HG03558 (cell line): ENCODE results near the gene EPB41L2.

Experiments used
- ATAC-seq: cut with Tn5 transposase; IDR thresholded peaks from one replicate; pipeline ENCODE4 v1.9.1; 2021; ENCODE audit warnings: moderate number of reproducible peaks; ENCODE audit not compliant: unreplicated experiment; ENCODE audit errors: extremely low read depth

The EPB41L2 gene

GRCh38 chr6:131062241-131063027, 611 bp downstream of the EPB41L2 start:
- ATAC-seq: no peak

- no peak for ATAC-seq
Measured at GRCh38 chr6:131061751-131062119, 1.3 kb downstream of the EPB41L2 start.

GRCh38 chr6:131061041-131061750, 1.8 kb downstream of the EPB41L2 start:
- ATAC-seq: no peak

- no peak for ATAC-seq
Measured at GRCh38 chr6:131060311-131060710, 2.7 kb downstream of the EPB41L2 start.

GRCh38 chr6:131059486-131059885, 3.6 kb downstream of the EPB41L2 start:
- no peak for ATAC-seq

- ATAC-seq: no peak
Measured at GRCh38 chr6:131058236-131058635, 4.8 kb downstream of the EPB41L2 start.

GRCh38 chr6:131054392-131055250, 8.4 kb downstream of the EPB41L2 start:
- ATAC-seq: no peak

- ATAC-seq: no peak
Measured at GRCh38 chr6:131053546-131054240, 9.4 kb downstream of the EPB41L2 start.

GRCh38 chr6:131052181-131052580, 10.9 kb downstream of the EPB41L2 start:
- no peak for ATAC-seq

GRCh38 chr6:131051341-131051740, 11.7 kb downstream of the EPB41L2 start:
- no peak for ATAC-seq

GRCh38 chr6:131049608-131050007, 13.4 kb downstream of the EPB41L2 start:
- ATAC-seq: no peak

GRCh38 chr6:131048933-131049515, 14.0 kb downstream of the EPB41L2 start:
- no peak for ATAC-seq

DNA sequence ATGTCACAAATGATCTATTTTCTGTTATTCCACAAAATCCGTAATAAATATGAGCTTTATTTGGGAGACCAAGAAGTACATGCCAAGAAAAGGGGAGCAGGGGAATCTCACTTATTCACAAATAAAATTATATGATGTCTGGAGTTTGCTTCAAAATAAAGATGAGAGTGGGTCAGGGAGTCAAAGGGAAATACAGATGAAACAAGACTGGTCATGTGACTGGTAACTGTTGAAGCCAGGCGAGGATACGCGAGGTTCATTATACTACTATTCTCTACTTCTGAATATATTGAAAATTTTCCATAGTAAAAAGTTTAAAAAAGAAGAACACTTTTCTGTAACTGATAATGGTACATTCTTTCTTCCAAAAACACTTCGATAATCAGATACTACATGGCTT, 14.6 kb downstream of the EPB41L2 start:
- no peak for ATAC-seq

GRCh38 chr6:131045139-131045538, 17.9 kb downstream of the EPB41L2 start:
- ATAC-seq: no peak

DNA sequence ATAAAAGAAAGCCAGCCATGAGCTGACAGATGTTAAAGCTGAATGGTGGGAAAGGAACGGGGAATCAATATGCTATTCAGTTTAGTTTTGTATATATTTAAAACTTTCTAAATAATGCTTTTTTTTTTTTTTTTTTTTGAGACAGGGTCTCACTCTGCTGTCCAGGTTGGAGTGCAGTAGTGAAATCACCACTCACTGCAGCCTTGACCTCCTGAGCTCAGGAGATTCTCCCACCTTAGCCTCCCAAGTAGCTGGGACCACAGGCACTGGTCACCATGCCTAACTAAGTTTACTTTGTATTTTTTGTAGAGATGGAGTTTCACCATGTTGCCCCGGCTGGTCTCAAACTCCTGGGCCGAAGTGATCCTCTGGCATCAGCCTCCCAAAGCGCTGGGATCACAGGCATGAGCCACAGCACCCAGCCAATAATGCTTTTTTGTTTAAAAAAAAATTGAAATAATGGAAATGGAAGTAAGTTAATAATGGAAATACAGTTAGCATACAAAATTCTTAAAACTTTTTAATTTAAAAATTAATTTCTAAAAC, 19.1 kb downstream of the EPB41L2 start:
- no peak for ATAC-seq

GRCh38 chr6:131042664-131043063, 20.4 kb downstream of the EPB41L2 start:
- ATAC-seq: no peak

DNA sequence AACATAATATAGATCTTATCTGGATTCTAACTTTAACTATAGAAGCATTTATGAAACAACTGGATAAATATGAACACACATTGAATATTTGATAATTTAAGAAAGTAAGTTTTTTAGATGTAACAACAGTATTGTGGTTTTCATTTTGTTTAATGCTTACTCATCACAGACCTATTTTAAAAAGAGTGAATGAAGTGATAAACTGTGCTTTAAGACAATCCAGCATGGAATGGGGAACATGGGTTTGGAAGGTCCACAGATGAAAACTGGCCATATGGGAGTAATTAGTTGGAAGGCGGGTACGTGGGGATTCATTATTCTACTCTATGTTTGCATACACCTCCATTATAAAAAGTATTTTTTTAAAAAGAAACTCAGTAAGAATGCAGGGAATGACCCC, 21.2 kb downstream of the EPB41L2 start:
- ATAC-seq: no peak

- no peak for ATAC-seq
Measured at GRCh38 chr6:131040866-131041265, 22.2 kb downstream of the EPB41L2 start.

GRCh38 chr6:131039345-131039680, 23.7 kb downstream of the EPB41L2 start:
- ATAC-seq: no peak
